GM12892 (cell line): ENCODE data around the gene FAIM2.

Experiments used
- POLR2A ChIP-seq: IDR thresholded peaks from 2 replicates; pipeline ENCODE4 v1.6.1; 2011; ENCODE audit warnings: low read depth, low read length, control low read depth
- POLR2AphosphoS5 ChIP-seq: IDR thresholded peaks from 2 replicates; pipeline ENCODE4 v1.6.1; 2011; ENCODE audit warnings: low read depth, low read length, control low read depth
- TAF1 ChIP-seq: IDR thresholded peaks from 2 replicates; pipeline ENCODE4 v1.6.1; 2011; ENCODE audit warnings: low read depth, mild to moderate bottlenecking, control low read depth, low read length, borderline replicate concordance

GRCh38 chr12:49947593-49948226, 44.0 kb upstream of the FAIM2 start:
- TF ChIP-seq POLR2A (no peak), TAF1 (no peak), POLR2AphosphoS5 (no peak)
